ENCODE measurements around the gene TRIM64. TPM values are rescaled to one million over a fixed set of nuclear protein-coding genes. Genes with fewer than 3 reads are reported as not detected.

The TRIM64 gene, protein sequence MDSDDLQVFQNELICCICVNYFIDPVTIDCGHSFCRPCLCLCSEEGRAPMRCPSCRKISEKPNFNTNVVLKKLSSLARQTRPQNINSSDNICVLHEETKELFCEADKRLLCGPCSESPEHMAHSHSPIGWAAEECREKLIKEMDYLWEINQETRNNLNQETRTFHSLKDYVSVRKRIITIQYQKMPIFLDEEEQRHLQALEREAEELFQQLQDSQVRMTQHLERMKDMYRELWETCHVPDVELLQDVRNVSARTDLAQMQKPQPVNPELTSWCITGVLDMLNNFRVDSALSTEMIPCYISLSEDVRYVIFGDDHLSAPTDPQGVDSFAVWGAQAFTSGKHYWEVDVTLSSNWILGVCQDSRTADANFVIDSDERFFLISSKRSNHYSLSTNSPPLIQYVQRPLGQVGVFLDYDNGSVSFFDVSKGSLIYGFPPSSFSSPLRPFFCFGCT
- not detected in 5 replicates for total RNA-seq (2022; extraction: Qiagen RNA extraction; ENCODE audit: low read depth)

DNA sequence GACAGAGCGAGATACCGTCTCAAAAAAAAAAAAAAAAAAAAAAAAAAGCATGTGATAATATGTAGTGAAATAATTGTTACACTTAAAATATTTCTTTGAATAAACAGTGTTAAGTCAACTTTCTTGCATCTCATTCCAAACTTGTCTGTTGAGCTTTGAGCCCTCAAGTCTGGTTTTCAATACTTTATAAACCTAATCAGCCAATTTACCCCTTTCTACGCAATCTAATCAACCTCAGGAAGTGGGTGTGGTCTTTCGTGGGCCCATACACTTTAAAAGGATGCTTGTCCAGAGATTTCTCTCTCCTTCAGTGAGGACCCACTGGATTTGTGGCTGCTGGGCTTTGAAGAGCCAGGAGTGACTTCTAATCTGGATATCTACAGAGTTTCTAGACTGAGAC is at the start of gene TRIM64:
TSS of gene TRIM64 (plus strand) at position 301 of the 400 bp plus-strand sequence. CDS start 2,467 bp downstream, outside the sequence.

DNA sequence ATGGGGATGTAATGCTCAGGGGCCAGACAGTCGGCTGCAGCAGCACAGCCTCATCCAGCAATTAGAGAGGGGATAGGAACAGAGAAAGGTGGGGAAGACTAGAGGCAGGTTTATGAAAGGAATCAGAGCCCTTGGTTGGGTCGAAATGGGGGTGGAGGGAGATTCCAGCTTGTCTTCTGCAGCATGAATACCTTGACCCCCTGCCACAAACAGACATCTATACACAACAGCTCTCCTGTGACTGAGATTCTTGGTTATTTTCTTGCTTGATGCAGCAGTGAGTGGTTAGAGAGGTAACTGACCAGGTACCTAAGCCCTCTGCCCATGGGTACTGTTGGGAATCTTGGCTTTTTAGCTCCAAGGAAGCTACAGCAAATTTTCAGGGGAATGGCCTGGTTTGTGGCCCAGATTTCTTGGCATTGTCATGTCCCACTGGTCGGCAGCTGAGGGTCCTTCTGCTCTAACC is 43.6 kb upstream of the TRIM64 start, which contains the start of gene TRIM49D1:
TSS of gene TRIM49D1 (minus strand) at position 51 of the 466 bp plus-strand sequence. CDS start 4,535 bp downstream, outside the sequence.

DNA sequence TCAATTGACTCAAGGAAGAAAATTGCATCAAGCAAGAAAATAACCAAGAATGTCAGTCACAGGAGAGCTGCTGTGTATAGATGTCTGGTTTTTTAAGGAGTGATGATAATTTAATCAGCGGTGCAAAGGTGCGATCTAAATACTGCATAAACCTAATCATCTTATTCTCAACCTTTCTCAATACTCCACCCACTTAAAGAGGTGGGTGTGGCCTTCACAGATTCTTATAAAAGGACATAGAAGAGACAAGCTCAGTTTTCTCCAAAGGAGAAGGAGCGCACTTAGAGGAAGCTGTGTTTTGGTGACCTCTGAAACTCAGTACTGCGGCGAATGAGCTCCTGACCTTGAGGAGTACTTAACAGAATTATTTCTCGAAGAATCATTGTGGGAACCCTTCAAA is 42.1 kb upstream of the TRIM64 start, which contains the start of gene TRIM49D2:
TSS of gene TRIM49D2 (plus strand) at position 301 of the 400 bp plus-strand sequence. CDS start 2,698 bp downstream, outside the sequence.

Other genes starting within 250 kb of the TRIM64 start
- gene TRIM49, start 157.5 kb upstream of the TRIM64 start, total RNA-seq (2022; extraction: Qiagen RNA extraction; ENCODE audit: low read depth) = not detected in 5 replicates
- not detected in 5 replicates for gene TRIM64B, start 87.5 kb upstream of the TRIM64 start, total RNA-seq (2022; extraction: Qiagen RNA extraction; ENCODE audit: low read depth)
- not detected in 5 replicates for gene TRIM49D1, start 43.8 kb upstream of the TRIM64 start, total RNA-seq (2022; extraction: Qiagen RNA extraction; ENCODE audit: low read depth)
- gene TRIM49D2, start 42.0 kb upstream of the TRIM64 start, total RNA-seq (2022; extraction: Qiagen RNA extraction; ENCODE audit: low read depth) = not detected in 5 replicates
- not detected in 5 replicates for gene TRIM49C, start 65.1 kb downstream of the TRIM64 start, total RNA-seq (2022; extraction: Qiagen RNA extraction; ENCODE audit: low read depth)
- not detected in 5 replicates for gene UBTFL1, start 119.9 kb downstream of the TRIM64 start, total RNA-seq (2022; extraction: Qiagen RNA extraction; ENCODE audit: low read depth)
- not detected in 5 replicates for gene NAALAD2, start 168.6 kb downstream of the TRIM64 start, total RNA-seq (2022; extraction: Qiagen RNA extraction; ENCODE audit: low read depth)

Data from A549 treated with CpdA at 1 μM for 4 hours (cell line).